HG03159 (cell line): Measurements from ENCODE around the gene GLIS1.

Experiments used
- ATAC-seq: cut with Tn5 transposase; IDR thresholded peaks from one replicate; pipeline ENCODE4 v1.9.1; 2021; ENCODE audit warnings: mild to moderate bottlenecking, moderate library complexity; ENCODE audit not compliant: unreplicated experiment

The GLIS1 gene

DNA sequence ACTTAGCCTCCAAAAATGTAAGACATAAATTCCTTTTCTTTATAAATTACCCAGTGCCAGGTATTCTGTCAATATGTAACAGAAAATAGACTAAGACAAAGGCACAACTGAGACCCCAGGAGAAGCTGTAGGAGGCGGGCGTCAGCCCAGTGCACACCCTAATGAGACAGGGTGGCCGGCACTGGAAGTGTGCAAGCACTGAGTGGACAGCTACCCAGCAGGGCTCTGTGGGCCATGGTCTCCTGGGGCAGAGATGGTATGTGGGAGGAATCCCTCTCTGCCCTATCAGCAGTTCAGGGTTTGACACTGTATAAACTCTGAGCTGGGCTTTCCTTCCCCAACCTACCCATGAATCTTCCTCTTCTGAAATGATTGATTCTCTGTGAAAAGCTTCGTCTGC lies 139.5 kb downstream of the GLIS1 start:
- no peak for ATAC-seq

DNA sequence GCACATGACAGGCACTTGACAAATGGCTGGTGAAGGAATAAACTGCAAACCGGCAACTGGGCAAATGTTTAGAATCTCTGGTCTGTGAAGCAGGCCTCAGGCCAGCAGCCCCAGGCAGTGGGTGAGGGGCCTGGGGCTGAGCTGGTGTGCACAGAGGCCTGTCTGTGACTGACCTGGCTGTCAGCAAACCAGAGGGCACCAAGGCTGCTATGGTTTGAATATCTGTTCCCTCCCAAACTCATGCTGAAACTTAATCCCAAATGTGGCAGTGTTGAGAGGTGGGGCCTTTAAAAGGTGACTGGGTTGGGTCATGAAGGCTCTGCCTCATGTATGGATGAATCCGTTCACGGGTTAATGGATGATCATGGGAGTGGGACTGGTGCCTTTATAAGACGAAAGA lies 140.0 kb downstream of the GLIS1 start:
- no peak for ATAC-seq

DNA sequence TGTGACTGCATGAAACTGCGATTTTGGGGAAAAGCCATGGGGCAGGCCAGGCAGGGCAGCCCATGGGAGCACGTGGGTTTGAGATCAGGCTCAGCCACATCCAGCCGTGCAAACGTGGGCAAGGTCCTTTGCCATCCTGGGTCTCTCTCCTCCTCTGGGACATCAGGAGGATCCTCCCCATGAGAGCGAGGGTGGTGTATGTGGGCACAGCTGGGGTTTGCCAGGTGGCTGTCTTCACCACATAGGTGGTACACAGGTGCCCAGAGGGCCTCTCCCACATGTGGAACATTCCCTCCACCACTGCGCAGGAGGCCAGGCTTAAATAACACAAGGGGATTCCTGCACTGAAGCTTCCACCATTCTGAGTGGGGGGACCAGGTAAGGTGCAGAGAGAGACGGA lies 143.1 kb downstream of the GLIS1 start:
- no peak for ATAC-seq

DNA sequence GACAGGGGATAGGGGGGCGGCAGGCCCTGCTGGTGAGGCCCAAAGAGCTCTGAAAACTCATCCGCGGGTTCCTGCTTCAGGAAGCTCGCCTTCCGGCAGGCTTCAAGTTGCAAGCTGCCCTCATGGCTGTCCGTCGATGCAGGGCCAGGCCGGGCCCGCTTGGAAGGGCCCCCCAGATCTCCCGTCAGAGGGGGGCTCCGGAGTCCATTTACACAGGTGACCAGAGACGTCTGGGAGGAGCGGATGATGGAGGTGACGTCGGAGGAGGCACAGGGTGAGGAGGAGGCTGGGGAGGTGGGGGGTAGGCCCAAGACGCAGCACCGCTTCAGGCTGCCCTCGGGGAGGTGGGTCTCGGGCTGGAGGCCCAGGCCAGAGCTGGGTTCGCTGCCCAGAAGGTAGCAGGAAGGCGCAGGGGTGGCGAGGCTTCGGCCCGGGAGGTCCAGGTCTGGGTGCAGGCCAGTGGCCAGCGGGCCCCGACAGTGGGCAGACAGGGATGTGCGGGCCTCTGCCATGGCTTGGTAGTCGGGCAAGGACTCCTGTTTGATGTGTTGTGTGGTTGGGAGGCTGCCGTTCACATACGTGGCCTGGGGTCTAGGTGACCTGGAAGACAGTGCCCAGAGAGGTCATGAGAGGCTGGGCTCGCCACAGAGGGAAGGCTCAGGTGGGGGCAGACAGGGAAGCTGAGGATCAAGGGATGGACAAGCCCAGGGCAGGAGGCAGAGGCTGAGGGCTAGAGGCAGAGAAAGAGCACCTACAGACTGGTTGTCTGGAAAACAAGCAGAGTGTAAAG lies 144.4 kb downstream of the GLIS1 start:
- ATAC-seq: no peak

DNA sequence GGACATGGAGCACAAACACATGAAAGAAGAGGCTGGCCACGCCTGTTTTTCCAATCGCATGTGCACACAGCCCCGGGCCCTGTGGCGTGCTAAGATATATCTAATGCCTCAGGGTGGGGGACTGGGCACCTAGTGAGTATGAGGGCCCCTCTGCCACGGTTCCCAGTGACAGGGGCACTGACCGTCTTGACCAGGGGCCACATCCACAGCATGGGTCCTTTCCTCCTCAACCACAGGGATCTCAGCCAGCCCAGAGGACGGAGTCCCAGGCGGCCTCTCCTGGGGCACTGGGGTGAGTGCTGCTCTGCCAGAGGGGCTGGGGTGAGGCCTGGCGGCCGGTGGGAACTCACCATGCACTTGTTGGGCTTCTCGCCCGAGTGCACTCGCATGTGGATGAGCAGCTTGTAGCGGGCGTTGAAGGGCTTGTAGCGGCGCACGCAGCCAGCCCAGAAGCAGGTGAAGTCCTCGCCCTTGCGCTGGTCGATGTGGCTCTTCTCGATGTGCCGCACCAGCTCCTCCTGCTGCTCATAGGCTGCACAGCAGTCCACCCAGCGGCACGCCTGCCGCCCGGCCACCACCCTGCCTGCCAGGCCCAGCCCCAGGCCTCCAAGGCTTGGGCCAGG lies 145.1 kb downstream of the GLIS1 start:
- no peak for ATAC-seq

DNA sequence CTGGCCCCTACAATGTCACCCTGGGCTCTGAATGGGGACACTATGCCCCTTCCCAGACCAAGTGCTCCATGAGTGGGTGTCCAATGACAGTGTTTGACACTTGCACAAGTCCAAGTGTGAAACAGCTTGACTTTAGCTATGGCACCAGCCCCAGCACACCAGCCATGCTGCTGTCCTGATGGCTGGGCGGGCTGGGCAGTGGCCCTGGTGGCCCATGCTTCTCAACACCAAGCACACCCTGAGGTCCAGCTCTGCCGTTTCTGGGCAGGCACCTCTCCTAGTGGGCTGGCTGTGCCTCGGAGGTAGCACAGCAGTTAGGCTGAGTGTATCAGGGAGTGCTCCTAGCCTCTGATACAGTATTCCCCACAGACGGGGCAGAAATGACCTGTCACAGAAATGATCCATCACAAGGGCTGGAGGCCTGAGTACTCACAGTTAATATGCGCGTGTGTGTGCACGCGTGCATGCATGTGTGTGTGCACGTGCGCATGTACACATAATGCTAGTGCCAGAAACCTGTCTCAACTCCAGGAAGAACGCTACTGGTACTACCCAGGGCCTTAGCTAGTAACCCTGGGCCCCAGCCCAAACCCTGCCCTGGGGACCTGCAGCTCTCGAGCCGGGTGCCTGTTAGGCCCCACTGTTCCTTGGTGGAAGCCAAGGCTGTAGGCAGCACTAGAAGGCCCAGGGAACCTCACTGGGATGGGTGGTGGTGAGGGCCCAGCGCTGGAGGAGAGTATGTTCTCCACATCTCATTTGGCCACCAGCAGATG lies 145.8 kb downstream of the GLIS1 start:
- no peak for ATAC-seq

DNA sequence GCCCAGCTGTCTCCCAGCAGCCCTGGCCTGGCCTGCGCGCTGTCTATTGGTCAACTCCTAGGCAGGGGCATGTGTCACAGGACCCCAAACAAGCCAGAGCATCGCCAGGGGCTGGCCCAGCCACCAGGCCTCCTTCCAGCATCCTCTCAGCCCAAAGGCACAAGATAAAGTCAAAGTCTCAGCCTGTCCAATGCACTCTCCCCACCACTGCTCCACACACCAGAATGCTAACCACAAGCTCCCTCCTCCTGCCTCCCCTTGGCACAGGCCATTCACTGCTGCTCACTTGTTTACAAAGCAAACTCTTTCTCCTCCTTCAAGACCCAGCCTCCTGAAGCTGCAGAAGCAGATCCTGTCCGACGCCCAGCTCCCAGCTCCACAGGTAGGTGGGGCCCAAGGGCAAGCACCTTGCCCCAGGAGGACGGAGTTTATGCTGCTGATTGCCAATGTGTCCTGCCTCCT lies 146.4 kb downstream of the GLIS1 start:
- ATAC-seq: no peak

DNA sequence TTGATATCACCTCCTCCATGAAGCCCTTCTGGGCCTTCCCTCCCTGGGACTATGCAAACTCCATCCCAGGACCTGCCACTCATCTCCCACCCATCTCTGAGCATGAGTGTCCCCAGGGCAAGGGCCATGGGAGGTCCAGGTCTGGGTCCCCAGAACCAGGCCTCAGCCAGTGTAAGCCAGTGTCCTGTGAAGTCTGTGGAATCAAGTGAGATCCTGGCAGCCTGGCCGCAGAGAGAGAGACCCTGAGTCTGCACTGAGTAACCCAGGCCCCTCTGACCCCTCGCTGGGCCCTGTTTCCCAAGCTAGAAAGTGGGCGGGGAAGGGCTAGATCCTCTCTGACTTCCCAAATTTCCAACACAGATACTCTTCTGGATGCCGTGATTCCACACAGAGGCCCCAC lies 147.0 kb downstream of the GLIS1 start:
- ATAC-seq: no peak

DNA sequence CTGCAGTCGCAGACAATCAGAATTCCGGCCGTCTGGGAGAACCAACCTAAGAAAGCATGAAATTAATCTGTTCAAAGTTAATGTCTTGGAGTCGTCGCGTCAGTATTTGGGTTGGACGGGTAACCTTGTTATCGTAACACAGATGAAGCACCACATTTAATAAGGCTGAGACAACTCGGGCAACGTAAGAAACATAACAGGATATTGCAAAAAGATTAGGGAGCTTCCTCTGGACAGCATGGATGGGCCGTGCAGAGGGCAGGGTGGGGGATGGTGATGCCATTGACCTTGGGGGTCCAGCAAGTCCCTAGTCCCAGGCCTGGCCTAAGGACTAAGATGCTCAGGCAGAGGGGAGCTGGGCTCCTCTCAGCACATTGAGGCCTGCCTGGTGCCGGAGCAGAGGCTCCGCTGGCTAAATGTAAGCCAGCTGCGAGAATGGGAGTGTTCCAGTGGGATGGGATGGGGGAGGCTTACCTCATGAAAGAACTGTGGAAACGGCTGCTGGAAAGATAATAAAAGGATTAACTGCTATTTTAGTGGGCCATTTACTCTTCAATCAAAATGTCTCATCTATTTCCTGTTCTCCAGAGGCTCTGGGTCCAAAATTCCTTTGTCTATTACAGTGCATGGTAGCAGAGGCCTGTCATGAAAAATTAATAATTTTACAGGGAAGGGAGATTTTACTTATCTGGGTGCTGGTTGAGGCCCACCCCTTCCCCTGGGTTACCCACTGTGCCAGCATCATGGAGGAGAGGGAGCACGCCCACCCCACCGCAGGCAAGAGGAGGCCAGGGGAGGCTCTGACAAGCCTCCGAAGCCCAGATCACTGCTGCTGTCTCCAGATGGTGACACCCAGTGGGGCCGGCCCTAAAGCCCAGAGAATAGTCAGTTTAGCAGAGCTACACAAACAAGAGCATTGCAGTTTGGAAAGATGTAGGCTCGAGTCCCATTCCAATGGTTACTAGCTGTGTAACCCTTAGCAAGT lies 148.1 kb downstream of the GLIS1 start:
- no peak for ATAC-seq

DNA sequence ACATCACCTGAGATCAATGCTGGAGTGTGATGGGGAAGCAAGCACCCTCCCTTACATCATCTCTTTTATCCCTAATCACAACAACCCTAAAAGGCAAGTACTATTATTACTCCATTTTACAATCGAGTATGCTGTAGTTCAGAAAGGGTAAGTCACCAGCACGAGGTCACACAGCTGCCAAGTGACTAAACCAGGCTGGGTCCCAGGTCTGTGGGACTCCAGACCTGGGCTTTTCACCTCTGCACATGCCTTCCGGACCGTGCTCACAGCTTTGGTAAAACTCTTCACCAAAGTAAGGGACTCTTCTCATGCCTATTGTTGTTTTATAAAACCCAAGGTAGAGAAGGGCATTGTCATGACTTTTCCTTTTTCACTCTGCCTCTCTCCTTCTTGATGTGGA lies 148.9 kb downstream of the GLIS1 start:
- no peak for ATAC-seq

DNA sequence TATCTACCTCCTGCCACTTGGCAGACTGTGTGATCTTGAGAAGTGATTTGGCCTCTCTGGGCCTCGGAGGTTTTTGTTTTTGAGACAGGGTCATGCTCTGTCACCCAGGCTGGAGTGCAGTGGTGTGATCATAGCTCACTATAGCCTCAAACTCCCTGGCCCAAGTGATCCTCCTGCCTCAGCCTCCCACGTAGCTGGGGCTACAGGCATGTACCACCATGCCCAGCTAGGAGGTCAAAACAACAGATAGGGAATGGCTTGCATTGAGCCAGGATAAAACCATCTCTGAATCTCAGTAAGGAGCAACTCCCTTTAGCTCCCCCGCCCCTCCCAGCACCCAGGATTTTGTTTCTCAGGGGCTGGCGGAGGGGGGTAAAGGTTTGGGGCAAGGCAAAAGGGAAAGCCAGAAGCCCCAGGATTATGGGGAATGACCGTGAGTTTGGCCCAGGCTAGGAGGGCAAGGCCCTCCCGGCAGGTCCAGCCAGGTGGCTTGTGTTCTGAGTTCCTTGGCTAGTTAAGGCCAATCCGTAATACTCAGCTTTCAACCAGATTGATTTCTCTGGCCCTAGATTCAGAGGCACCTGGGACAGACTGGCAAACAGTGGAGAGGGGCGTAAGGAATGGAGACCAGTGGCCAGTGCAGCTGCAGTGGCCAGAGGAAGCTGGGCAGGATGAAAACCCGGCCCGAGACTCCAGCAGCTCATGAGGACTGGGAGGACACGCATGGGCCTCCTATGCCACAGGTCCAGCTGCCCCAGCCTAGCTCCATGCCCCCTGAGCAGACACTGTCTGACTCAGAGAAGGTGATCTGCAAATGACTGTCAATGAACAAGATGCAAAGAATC lies 149.7 kb downstream of the GLIS1 start:
- no peak for ATAC-seq

DNA sequence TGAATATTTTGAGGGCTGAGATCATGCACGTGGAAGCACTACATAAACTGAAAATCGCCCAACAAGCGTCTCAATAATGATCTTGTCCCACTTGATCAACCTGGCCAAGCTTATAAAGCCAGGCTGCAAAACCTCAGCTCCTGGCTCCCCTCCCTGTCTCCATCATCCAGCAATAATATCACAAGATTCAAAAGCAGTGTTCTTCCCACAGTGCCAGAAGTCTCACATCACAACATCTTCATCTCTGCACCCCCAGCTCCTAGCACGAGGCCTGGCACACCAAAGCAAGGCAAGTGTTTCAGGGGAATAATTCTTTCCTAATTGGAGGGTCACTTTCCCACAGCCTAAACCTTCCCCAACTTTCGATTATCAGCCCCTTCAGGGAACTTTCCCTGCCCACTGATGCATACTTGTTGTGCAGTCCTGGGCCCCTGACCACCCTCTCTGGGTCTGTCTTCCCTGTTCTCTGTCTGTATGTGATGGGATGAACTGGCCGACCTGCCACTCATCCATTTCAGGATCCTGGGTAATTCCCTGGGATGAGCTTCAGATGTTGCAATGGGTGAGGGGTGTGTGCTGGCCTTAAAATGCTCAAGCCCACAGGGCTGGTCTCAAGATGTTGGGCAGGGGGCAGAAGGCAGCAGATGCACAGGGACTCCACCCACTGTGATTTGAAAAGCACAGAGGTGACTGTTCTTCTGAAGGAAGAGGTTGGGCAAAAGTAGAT lies 150.7 kb downstream of the GLIS1 start:
- ATAC-seq: no peak

DNA sequence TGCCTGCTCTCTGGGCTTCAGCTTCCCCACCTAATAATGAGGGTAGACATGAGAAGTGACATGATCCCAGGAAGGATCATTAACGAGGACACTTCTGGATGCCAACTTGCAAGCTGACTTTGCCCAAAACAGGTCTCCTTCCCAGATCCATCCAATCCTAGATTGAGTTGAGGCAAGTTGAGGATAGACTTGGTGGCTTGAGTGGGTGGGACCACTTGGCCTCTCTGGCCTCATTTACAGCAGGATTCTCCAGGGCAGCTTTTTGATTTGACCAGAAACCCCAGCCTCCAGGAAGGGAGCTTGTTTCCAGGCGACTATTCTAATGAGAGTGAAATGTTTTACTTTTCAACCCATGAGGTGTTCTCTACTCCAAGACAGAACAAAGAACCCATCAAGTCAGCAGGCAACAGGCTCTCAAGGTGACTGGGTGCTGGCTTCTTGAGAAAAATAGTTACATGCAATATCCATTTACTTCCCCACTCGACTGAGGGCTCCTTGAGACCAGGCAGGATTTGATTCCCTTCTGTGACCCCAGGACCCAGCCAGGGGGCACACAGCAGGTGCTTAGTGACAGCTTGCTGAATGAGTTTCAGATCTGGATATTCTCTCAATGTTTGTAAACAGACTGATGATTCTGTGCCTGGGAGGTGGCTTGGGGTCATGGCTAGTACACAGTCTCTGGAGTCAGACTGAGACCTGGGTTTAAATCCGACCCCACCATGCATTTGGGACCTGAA lies 151.5 kb downstream of the GLIS1 start:
- ATAC-seq: no peak

DNA sequence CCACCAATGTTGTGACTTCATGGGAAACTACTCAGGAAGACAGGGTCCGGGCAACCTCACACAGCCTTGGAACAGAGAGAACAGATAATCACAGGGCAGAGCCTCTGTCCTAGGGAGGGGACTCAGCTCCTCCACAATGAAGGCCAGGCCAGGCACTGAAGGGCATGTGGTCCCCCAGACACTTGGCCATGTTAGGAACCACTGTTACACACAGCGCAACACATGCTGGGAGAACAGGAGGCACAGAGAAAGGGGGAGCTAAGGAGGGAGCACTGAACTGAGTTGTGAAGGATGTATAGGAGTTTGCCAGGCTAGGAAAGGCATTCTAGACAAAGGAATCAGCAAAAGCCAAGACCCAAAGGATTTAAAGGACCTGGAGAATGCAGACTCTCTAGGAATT lies 152.2 kb downstream of the GLIS1 start:
- ATAC-seq: no peak

DNA sequence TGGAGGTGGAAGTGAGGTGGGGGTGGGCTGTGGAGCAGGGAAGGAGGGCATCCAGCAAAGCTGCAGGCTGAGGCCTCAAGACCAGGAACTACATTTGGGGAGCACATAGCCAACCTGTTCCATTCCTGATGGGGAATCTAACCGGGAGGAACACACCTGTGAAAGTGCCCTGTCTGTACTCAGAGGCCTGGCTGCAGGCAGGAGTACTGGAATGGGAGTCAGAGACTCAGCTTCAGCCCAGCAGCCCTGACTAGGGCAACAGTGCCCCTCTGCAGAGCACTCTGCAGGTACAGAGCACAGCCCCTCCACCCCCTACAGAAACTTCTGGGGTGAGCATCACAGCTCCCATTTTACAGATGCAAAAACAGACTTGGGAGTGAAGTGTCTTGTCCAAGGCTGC lies 153.4 kb downstream of the GLIS1 start:
- ATAC-seq: no peak

DNA sequence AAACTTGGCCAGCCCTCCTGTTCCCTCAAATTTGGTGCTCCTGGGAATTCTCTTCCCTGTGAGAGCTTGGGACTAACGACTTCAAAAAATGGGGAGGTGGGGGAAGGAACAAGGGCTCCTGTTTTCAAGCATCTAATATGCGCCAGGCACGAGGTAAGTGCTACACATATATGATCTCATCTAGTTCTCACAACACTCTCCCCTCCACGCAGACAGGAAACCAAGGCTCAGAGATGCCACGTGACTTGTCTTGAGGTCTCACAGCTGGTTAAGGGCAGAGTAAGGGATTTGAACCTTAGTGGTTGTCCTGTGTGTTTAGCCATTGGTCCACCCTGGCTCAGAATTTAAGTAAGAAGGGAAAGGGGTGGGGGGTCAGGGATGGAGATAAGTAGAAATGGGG lies 153.8 kb downstream of the GLIS1 start:
- ATAC-seq: no peak

DNA sequence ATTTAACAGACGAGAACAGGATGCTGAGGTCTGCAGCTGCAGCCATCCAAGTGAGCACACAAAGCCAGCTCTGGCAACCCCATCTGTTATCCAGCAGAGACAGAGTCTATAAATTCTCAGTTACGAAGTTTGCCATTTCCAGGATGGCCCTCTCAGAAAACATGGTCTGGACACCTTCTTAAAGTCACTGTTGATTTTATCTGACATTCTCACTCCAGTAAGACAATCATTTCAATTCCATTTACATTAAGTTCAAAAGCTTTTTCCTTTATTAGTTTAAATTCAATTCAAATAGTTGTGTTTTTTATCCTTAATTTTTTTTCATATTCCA lies 154.2 kb downstream of the GLIS1 start:
- no peak for ATAC-seq

DNA sequence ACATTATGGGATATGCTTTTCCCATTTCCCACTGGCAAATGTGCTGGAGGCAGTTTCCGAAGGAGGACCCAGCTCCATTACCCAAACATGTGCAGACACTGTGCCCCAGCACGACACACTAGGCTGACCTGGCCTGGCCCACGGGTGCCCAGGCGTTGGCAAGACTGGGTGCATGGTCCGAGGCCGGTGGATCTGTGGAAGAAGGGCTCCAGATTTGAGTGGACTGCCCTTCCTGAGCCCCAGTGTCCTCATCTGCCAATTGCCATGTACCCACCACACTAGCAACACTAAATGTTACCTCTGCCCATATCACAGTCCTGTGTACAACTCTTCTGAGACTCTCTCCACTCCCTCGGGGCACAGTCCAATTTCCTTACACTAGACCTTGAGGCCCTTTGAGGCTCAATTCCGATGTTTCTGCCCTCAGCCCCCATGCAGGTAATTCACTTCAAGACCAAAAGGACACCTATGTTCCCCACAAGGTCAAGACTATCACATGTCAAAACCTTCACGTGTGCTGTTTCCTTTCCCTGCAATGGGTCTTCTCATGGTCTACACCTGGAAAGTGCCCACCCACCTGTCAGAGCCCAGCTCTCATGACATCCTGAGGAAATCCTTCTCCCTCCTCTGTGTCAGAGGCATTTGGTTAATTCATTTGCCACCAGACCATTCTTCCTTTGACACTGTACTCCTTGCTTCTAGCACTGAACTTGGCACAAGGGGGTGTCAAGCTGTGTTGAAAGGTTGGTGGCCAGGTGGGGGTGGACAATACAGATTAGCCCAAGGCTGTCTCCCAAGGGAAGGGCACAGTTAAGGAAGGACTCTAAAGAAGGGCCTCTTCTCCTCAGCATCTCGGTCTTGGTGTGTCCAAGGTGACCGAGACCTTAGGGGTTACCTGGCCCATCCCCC lies 154.8 kb downstream of the GLIS1 start:
- ATAC-seq: no peak
